Measurements from ENCODE around the gene SHOC1.
"Not testable (repeated sequence)": the region's sequence is repeated elsewhere in the genome, so short reads cannot be mapped to it uniquely, and the experiment has no call there.

The SHOC1 gene

DNA sequence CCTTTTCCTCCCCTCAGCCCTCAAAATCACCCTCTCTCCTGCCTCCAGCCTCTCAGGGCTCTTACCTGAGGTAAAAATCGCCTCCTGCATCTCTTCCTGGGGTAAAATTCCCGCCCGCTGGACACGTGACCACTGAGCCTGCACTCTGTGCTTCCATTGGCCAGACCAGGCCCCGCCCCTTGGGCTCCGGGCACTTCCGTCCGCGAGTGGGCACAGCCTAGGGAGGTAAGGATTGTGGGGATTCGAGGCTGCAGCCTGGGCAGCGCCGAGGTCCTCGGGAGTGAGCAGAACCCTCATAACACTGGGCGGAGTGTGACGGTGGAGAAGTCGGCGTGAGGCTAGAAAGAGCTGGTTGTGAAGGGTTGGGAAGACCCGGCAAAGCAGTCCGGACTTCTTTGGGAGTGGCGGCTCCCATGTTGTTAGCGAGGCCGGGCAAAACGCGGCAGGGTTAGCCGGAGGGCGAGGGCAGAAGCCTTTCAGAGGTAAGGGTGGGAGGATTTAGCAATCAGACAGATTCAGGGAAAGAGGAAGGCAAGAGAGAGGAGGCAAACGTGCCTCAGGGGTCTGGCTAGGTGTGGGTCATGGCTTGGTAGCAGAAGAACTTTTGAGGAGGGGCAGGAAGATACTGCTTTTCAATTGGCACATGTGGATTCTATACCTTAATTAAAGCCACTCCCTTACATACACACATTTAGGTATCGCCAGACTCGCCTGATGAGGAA lies at the start of gene SHOC1:
SHOC1 (minus strand) TSS at position 103 of the 722 bp plus-strand sequence. CDS start 3,519 bp downstream, outside the sequence.
- no peak for DNase-seq

GRCh38 chr9:111843971-111844370 lies 49.2 kb upstream of the SHOC1 start:
- DNase-seq: no peak

DNA sequence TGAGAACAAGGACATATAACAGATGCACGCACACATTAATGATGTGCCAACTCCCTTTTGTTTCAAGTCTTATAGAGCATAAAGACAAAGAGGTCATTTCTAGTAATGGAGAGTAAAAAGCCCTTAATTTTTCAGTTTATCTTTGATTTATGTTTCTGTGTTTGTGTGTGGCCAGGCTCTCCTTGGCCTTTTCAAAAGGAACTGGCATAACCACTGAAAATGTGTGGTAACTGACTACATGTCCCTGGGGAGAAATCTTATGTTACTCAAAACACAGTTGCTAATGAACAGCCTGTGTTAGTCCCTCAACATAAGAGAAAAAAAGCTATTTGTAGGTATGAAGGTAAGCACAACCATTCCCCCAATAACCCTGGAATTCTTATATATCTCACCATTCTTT lies 47.6 kb upstream of the SHOC1 start:
- DNase-seq: no peak

GRCh38 chr9:111840442-111840841 lies 45.7 kb upstream of the SHOC1 start:
- no peak for DNase-seq

- no peak for DNase-seq
Measured at GRCh38 chr9:111839987-111840386, 45.2 kb upstream of the SHOC1 start.

DNA sequence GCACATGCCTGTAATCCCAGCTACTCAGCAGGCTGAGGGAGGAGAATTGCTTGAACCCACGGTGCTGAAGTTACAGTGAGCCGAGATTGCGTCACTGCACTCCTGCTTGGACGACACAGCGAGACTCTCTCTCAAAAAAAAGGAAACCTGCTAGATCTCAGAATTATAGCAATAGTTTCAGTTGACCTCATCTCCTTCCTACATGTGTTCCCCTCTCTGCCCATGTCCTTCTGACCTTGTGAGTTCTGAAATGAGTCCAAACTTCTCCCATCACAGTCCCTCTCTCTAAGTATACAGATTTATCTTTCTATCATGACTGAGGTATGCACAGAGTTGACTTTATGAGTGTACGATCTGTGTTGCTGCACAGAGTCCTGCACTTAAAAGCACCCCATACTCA lies 44.6 kb upstream of the SHOC1 start:
- no peak for DNase-seq

GRCh38 chr9:111838439-111838838 lies 43.7 kb upstream of the SHOC1 start:
- no peak for DNase-seq

DNA sequence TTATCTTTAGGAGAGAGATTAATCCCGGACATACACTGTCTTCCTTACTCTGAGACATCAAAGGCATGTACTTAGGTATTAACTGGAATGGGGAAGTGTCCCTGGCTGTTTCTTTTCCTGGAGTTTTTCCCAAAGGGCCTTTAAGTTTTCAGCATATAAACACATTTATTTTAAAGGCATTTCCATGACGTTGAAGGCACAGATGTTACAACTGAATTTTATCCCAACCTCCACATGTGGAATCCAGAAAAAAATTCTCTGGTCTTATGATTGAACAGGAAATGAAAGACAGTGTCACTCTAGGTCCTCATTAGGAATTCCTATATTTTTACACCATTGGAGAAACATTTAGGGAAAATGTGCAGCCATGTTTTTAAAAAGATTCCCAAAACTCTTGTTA lies 41.6 kb upstream of the SHOC1 start:
- no peak for DNase-seq

- DNase-seq: no peak
Measured at GRCh38 chr9:111833941-111834340, 39.2 kb upstream of the SHOC1 start.

- no peak for DNase-seq
Measured at GRCh38 chr9:111832449-111832848, 37.7 kb upstream of the SHOC1 start.

- DNase-seq: no peak
Measured at GRCh38 chr9:111831371-111832108, 36.8 kb upstream of the SHOC1 start.

DNA sequence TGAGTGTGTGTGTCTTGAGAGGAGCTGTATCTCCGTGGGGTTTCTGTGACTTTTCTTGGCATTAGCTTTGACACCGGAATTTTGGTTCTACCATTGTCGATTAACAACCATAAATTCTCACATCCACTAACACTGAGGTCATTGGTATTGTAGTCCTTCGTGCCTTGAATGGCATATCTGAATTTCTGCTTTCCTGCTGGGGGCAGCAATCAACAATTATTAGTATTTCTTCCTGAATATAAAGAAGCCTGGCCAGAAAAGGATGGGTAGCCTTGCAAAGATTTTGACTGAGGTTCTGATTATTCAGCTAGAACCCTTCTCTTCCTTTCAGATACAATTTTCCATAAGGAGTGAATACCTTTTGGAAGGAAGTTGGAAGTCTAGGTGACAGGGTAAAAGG lies 33.5 kb upstream of the SHOC1 start:
- no peak for DNase-seq

GRCh38 chr9:111825468-111826145 lies 30.9 kb upstream of the SHOC1 start:
- DNase-seq: no peak

GRCh38 chr9:111821006-111821528 lies 26.3 kb upstream of the SHOC1 start:
- no peak for DNase-seq

DNA sequence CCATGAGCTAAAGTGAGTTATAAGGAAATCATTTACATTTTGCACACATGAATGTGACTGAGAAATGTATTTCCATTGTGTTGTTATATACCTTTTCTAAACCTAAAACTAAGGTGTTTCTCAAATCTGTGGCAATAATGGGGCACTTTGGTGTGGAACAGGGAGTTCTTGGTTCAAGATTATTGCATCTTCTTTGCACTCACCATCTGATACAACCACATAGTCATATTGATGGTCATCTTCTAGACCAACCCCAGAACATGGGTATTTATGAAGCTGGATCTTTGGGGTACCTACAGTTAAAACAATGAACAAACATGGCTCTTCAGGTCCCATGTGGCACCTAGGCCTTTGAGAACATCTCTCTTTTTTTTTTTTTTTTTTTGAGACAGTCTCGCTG lies 24.6 kb upstream of the SHOC1 start:
- no peak for DNase-seq

GRCh38 chr9:111815285-111816070 lies 20.7 kb upstream of the SHOC1 start:
- DNase-seq: no peak

GRCh38 chr9:111812337-111812736 lies 17.6 kb upstream of the SHOC1 start:
- DNase-seq: no peak

DNA sequence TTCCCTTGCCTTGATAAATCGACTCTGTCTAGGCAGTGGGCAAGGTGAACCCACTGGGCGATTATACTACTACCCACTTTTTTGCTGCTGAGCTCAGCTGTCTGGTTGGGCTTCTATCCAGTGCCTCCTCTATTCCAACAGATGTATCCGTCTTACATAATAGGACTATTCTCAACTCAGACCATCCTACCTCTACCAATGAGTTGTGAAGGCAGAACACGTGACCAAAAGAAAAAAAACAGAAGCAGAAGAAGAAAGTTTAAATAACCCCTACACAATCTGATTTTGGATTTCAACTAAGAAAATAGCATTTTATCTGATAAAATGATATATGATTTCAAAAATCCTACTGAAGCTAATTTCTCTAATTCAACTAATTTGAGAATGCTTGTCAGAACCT lies 16.2 kb upstream of the SHOC1 start:
- no peak for DNase-seq

GRCh38 chr9:111810415-111810814 lies 15.7 kb upstream of the SHOC1 start:
- DNase-seq: not testable (repeated sequence)

DNA sequence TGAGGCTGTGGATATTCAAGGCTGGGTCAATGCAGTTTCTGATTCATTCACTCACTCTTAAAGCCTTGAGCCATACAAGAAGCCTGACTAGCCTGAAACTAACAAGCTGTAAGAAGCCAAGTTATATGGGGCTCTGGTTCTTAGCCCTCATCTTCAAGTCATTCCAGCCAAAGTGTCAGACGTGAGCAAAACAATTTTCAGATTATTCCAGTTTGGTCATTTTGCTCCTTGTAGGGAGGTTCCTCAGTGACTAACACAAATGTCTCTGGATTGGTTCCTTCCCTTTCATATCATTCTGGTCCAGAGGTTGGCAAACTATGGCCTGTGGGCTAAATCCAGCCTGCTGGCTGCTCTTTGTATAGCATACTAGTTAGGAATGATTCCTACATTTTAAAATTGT lies 12.5 kb upstream of the SHOC1 start:
- DNase-seq: no peak

GRCh38 chr9:111806259-111806658 lies 11.5 kb upstream of the SHOC1 start:
- DNase-seq: no peak

DNA sequence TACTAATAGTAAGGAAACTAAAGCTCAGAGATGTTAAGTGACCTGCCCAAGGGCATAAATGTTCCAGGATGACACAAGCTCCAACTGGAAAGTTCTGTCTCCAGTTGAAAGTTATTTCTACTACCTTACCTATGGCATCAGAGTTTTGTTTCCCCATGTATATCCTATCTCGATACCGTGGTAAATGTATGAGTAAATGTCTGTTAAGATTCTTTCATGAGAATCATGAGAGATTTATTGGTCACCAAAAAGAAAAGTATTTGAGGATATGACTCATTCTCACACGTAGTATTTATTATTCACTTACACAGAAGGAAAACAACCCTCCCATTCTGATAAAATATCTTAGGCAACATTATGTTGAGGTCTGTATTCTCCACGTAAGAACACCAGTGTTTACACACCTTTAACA lies 11.1 kb upstream of the SHOC1 start:
- DNase-seq: no peak

- no peak for DNase-seq
Measured at GRCh38 chr9:111805262-111805661, 10.5 kb upstream of the SHOC1 start.

Data from NCI-H2081 treated with DMSO at 0.1 percent for 48 hours (cell line).